Psoas muscle (tissue), 8 donors: ENCODE data around the gene INVS. TPM values are rescaled to one million over a fixed set of nuclear protein-coding genes. Genes with fewer than 3 reads are reported as not detected.

Experiments used
- ATAC-seq, 4 donors: fragments of 200-7000 bp; cut with Tn5 transposase; one replicate each; pipeline ENCODE4 v1.9.1; 2020; ENCODE audit warnings: moderate library complexity in 3 of 4, mild to moderate bottlenecking in 2 of 4
- DNase-seq, 2 donors: peaks; one replicate each; pipeline ENCODE4 v3.0.0-alpha.2; 2020
- H3K27ac ChIP-seq: fragments of 200-600 bp; one replicate; pipeline ENCODE4 v1.8.0; 2022
- H3K27me3 ChIP-seq, 3 donors: fragments of 200-600 bp in 1 of 3; one replicate each; pipeline versions ENCODE4 v1.6.1 to v1.8.0; 2013 to 2022; ENCODE audit warnings: low read length in 2 of 3, mild to moderate bottlenecking in 2 of 3, moderate library complexity in 1 of 3; ENCODE audit not compliant: insufficient read depth in 3 of 3
- H3K36me3 ChIP-seq, 2 donors: fragments of 200-600 bp in 1 of 2; one replicate each; pipeline versions ENCODE4 v1.6.1 to v1.8.0; 2013 to 2022; ENCODE audit warnings: low read depth in 1 of 2, mild to moderate bottlenecking in 1 of 2, moderate library complexity in 1 of 2; ENCODE audit not compliant: insufficient read depth in 1 of 2
- H3K4me1 ChIP-seq: fragments of 200-600 bp; one replicate; pipeline ENCODE4 v1.8.0; 2022
- H3K4me3 ChIP-seq: fragments of 200-600 bp; one replicate; pipeline ENCODE4 v1.8.0; 2022; ENCODE audit warnings: mild to moderate bottlenecking
- H3K9me3 ChIP-seq: fragments of 200-600 bp; one replicate; pipeline ENCODE4 v1.8.0; 2022
- WGBS, 3 donors: extraction: QIAGEN DNeasy Blood & Tissue Kit; methylation state at CpG; one replicate each; pipeline versions ENCODE4 v1.1.6 to v1.1.7; 2013; 5-methylcytosine and 5-hydroxymethylcytosine counted together
- intact Hi-C, 2 donors: fragments of 100-400 bp; cut with DNase I; formaldehyde crosslinking; loops; one replicate each; pipeline versions ENCODE4 v1.11.0 to v1.14.2; 2022
- polyA plus RNA-seq, 3 donors: library from polyadenylated mRNA; stranded (reverse); fragments of 200-250 nt; gene quantifications; one replicate each; pipeline ENCODE4 v1.2.3, GENCODE V29; 2013
- total RNA-seq, 4 donors: library from RNA; stranded (reverse); fragmentation: NEBNext Ultra II Directional in 2 of 4; extraction: Animal tissue kit (Norgen Biotek cat#: 25700) in 2 of 4; gene quantifications; one replicate each; pipeline versions ENCODE4 v1.2.1 to v1.2.4, GENCODE V29; 2021 to 2023
- TF ChIP-seq, protein P1 (sequence below): fragments of 200-600 bp; IDR thresholded peaks from one replicate; pipeline ENCODE4 v1.8.0; 2022; ENCODE audit warnings: antibody characterized with exemption
- donor health status: healthy with polysubstance abuse.
- donor health status: DM: no; HTN: no; CAD: no; lungs with moderate emphysema.
- donor health status: Bipolar disorder and iron deficiency.
- donor health status: healthy.
- donor health status: DM: yes; HTN: yes; CAD: no.
- donor health status: DM: no; HTN: no; CAD: no.
- donor health status: DM: no; HTN: no; CAD: no.
- donor health status: DM: yes; HTN: yes; CAD: no.

INVS gene
- total and polyA plus RNA-seq, 7 donors: 1.6 to 7.3 (median 5.7) TPM

DNA sequence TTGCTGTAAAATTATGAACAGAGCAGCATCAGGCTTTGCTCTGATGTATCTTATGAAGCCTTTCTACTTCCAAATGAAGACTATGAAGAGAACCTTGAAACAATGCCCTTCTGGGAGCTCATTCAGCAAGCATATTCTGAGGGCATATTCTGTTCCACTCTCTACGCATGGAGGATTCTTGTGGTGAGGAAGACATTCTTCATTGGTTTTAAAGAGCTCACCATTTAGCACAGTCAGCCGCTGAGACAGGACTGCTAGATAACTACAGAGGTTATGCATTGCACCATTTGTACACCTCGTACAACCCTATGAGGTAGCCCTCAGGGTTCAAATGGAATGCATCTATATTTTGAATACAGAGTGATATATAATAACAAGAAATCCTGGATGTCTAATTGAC, 61.0 kb downstream of the INVS start:
- no peaks in the 10 kb centered on the region for H3K9me3 ChIP-seq
- intact Hi-C loops: no loop called here
- no peak for DNase-seq
- H3K4me1 ChIP-seq: no peaks in the 10 kb centered on the region
- no peak overlapping the region for H3K4me3 ChIP-seq
- peaks cover 0 to 4% of the 10 kb centered on the region in 2 donors for H3K36me3 ChIP-seq
- WGBS, 3 donors: 96 to 99% (median 96%) methylated on average over 3 of the region's 3 CpGs
- no peak overlapping the region for H3K27ac ChIP-seq
- no peak for ATAC-seq
- no peaks in the 10 kb centered on the region for H3K27me3 ChIP-seq
- TF ChIP-seq, protein P1, sequence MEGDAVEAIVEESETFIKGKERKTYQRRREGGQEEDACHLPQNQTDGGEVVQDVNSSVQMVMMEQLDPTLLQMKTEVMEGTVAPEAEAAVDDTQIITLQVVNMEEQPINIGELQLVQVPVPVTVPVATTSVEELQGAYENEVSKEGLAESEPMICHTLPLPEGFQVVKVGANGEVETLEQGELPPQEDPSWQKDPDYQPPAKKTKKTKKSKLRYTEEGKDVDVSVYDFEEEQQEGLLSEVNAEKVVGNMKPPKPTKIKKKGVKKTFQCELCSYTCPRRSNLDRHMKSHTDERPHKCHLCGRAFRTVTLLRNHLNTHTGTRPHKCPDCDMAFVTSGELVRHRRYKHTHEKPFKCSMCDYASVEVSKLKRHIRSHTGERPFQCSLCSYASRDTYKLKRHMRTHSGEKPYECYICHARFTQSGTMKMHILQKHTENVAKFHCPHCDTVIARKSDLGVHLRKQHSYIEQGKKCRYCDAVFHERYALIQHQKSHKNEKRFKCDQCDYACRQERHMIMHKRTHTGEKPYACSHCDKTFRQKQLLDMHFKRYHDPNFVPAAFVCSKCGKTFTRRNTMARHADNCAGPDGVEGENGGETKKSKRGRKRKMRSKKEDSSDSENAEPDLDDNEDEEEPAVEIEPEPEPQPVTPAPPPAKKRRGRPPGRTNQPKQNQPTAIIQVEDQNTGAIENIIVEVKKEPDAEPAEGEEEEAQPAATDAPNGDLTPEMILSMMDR: no peak

DNA sequence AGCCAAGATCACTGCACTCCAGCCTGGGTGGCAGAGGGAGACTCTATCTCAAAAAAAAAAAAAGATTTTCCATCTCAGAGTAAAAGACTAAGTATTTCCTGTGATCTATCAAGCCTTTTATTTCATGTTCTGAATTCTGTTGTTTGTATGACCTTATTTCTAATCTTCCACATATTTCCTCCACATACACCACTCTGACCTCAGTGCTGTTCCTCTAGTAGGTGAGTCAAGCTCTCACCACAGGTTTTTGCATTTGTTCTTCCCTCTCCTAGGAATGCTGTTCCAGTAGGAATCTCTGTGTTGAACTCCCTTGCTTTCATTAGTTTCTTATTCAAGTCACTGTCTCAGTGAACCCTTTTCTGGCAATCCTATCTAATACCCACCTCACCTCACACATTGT, 68.1 kb downstream of the INVS start:
- Histone ChIP-seq H3K36me3 (no peaks in the 10 kb centered on the region), H3K9me3 (no peaks in the 10 kb centered on the region), H3K4me3 (no peak overlapping the region), H3K27me3 (no peaks in the 10 kb centered on the region), H3K27ac (no peak overlapping the region), H3K4me1 (no peaks in the 10 kb centered on the region)
- TF ChIP-seq, protein P1: no peak
- intact Hi-C loops: loop anchor here in 1 of 2 donors (5.0 kb wide), 1 partner anchor 35 kb away; no protein-coding TSS in a partner anchor
- ATAC-seq (no peak), DNase-seq (no peak)

DNA sequence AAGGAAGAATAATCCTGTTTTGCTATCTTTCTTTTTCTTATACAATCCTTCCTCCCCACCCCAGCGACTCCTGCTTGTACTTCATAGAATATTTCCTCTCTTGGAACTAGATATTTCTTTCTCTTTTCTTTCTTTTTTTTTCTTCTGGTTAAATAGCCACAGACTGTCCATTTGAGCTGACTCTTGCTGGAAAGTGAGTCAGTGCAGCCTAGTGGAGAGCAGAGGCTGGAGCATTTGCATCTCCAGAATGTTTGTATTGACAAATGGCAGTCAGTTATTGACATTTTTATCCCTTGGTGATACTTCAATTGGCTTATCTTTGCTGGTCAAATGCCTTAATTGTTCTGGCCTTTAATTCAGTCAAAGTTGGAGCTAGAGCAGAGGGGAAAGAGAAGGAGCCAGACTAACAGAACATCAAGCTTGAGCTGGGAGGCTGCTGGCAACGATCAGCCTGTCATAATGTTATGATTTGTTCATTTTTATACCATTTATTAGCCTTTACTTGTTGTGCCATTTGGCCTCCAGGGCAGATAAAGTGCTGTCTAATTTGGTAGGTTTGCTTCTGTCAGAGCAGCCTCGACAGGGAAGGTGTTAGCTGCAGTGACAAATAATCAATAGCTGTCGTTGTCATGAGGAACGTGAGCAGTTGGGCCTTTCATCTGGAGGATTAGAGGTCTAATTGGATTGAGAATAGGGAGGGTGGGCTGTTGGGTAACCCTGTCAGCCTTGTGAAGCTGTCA, 69.0 kb downstream of the INVS start:
- intact Hi-C loops: loop anchor here in 1 of 2 donors (5.0 kb wide), 1 partner anchor 34 kb away; no protein-coding TSS in a partner anchor
- 62 to 72% (median 70%) methylated on average over 5 of the region's 5 CpGs for WGBS, 3 donors
- H3K4me3 ChIP-seq: no peak overlapping the region

DNA sequence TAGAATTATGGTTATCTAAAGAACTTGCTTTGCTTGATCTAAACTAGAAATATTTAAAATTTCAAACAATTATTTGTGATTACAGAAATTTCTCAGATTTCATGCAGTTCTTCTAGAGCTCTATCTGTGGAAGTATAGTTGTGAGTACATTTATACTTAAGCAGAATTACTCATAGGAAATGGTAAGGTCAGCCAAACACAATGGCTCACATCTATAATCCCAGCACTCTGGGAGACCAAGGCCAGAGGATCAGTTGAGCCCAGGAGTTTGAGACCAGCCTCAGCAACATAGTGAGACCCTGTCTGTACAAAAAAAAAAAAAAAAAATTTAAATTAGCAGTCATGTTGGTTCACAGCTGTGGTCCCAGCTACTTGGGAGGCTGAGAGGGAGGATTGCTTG, 71.0 kb downstream of the INVS start:
- Histone ChIP-seq H3K36me3 (no peaks in the 10 kb centered on the region), H3K4me1 (no peaks in the 10 kb centered on the region), H3K27ac (no peak overlapping the region), H3K9me3 (no peaks in the 10 kb centered on the region), H3K4me3 (no peak overlapping the region), H3K27me3 (no peaks in the 10 kb centered on the region)
- DNase-seq (no peak), ATAC-seq (no peak)
- TF ChIP-seq, protein P1: no peak
- intact Hi-C loops: no loop called here

More for the DNA sequence above, 69.0 kb downstream of the INVS start:
- TF ChIP-seq, protein P1: no peak
- H3K27ac ChIP-seq: no peak overlapping the region
- H3K27me3 ChIP-seq: no peaks in the 10 kb centered on the region
- DNase-seq (no peak), ATAC-seq (no peak)
- no peaks in the 10 kb centered on the region for H3K4me1 ChIP-seq
- H3K36me3 ChIP-seq: no peaks in the 10 kb centered on the region
- no peaks in the 10 kb centered on the region for H3K9me3 ChIP-seq

DNA sequence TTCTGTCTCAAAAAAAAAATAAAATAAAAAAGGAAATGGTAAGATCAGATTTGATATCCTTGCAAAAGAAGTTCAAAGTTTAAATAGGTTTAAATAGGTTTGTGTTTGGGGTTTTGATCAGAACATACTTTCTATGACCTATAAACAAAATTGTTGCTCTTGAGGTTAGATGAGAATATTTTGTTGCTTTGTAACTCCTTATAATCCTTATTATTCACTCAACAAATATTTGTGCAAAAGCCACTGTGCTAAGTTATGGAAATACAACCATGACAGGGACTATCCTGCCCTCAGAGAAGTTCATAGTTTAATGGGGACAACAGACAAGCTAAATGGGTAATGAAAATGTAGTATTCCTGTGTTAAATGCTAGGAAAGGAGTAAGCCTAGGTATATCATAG, 71.5 kb downstream of the INVS start:
- TF ChIP-seq, protein P1: no peak
- intact Hi-C loops: no loop called here
- no peaks in the 10 kb centered on the region for H3K9me3 ChIP-seq
- ATAC-seq: no peak
- no peak overlapping the region for H3K27ac ChIP-seq
- no peaks in the 10 kb centered on the region for H3K4me1 ChIP-seq
- no peaks in the 10 kb centered on the region for H3K27me3 ChIP-seq
- no peaks in the 10 kb centered on the region for H3K36me3 ChIP-seq
- H3K4me3 ChIP-seq: no peak overlapping the region
- no peak for DNase-seq
